NCI-H1417 (cell line): Measurements from ENCODE around the gene RCAN2.
"Not testable (repeated sequence)": the region's sequence is repeated elsewhere in the genome, so short reads cannot be mapped to it uniquely, and the experiment has no call there.

ENCODE experiments used
- DNase-seq, 3 experiments: peaks; one replicate each; lab custom pipeline; 2025; lab: John Stamatoyannopoulos, UW

RCAN2 gene

GRCh38 chr6:46440641-46441040 is 50.6 kb downstream of the RCAN2 start:
- no peak for DNase-seq

- DNase-seq: no peak
Measured at GRCh38 chr6:46440141-46440540, 51.1 kb downstream of the RCAN2 start.

GRCh38 chr6:46438245-46438644 is 53.0 kb downstream of the RCAN2 start:
- DNase-seq: no peak

GRCh38 chr6:46437671-46438221 is 53.5 kb downstream of the RCAN2 start:
- DNase-seq: peak in 2 of 3 experiments; percentile 18 to 42

GRCh38 chr6:46422619-46423018 is 68.6 kb downstream of the RCAN2 start:
- DNase-seq: no peak

- no peak for DNase-seq
Measured at GRCh38 chr6:46421939-46422338, 69.3 kb downstream of the RCAN2 start.

GRCh38 chr6:46420921-46421638 is 70.2 kb downstream of the RCAN2 start:
- DNase-seq: no peak

GRCh38 chr6:46419576-46420002 is 71.7 kb downstream of the RCAN2 start:
- peak; percentile 57 to 84 (median 63) for DNase-seq

GRCh38 chr6:46414398-46414797 is 76.9 kb downstream of the RCAN2 start:
- DNase-seq: no peak

GRCh38 chr6:46412662-46413061 is 78.6 kb downstream of the RCAN2 start:
- no peak for DNase-seq

- DNase-seq: no peak
Measured at GRCh38 chr6:46411456-46412197, 79.6 kb downstream of the RCAN2 start.

- DNase-seq: peak; percentile 1 to 56 (median 47)
Measured at GRCh38 chr6:46410334-46410953, 80.8 kb downstream of the RCAN2 start.

GRCh38 chr6:46407776-46408530 is 83.3 kb downstream of the RCAN2 start:
- DNase-seq: peak in 1 of 3 experiments; percentile 42

GRCh38 chr6:46407246-46407645 is 84.0 kb downstream of the RCAN2 start:
- DNase-seq: no peak

GRCh38 chr6:46405620-46406180 is 85.5 kb downstream of the RCAN2 start:
- not testable (repeated sequence) for DNase-seq

GRCh38 chr6:46400898-46401297 is 90.4 kb downstream of the RCAN2 start:
- no peak for DNase-seq

GRCh38 chr6:46395530-46395929 is 95.7 kb downstream of the RCAN2 start:
- DNase-seq: no peak

- no peak for DNase-seq
Measured at GRCh38 chr6:46393940-46394337, 97.3 kb downstream of the RCAN2 start.

- DNase-seq: no peak
Measured at GRCh38 chr6:46393161-46393939, 97.9 kb downstream of the RCAN2 start.

- no peak for DNase-seq
Measured at GRCh38 chr6:46392294-46392693, 99.0 kb downstream of the RCAN2 start.
